Measurements from ENCODE around the gene PTPRA.

Gene PTPRA

DNA sequence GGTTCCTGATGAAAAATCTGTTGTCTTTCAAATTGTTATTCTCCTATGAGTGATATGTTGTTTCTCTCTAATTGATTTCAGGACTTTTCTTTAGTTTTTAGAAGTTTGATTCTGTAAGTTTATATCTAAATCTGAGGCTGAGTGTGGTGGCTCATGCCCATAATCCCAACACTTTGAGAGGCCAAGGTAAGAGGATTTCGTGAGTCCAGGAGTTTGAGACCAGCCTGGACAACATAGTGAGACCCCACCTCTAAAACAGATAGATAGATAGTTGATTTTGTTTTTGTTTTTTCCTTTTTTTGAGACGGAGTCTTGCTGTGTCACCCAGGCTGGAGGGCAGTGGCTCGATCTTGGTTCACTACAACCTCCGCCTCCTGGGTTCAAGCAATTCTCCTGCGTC lies 64.6 kb downstream of the PTPRA start:
- DNase-seq = no peak

DNA sequence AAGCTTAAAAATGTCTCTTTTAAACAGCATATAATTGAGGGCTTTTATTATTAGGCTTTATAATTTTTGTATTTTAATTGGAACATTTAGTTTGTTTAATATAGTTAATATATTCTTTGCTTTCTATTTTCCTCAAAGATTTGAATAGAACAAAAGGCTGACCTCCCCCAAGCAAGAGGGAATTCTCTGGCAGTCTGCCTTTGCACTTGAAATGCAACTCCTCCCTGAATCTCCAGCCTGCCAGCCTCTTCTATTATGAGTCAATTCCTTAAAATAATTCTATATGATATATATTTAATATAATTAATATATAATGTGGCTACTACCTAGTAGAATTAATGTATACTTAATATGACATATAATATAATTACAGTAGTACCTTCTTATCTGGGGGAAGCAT lies 69.2 kb downstream of the PTPRA start:
- no peak for DNase-seq

DNA sequence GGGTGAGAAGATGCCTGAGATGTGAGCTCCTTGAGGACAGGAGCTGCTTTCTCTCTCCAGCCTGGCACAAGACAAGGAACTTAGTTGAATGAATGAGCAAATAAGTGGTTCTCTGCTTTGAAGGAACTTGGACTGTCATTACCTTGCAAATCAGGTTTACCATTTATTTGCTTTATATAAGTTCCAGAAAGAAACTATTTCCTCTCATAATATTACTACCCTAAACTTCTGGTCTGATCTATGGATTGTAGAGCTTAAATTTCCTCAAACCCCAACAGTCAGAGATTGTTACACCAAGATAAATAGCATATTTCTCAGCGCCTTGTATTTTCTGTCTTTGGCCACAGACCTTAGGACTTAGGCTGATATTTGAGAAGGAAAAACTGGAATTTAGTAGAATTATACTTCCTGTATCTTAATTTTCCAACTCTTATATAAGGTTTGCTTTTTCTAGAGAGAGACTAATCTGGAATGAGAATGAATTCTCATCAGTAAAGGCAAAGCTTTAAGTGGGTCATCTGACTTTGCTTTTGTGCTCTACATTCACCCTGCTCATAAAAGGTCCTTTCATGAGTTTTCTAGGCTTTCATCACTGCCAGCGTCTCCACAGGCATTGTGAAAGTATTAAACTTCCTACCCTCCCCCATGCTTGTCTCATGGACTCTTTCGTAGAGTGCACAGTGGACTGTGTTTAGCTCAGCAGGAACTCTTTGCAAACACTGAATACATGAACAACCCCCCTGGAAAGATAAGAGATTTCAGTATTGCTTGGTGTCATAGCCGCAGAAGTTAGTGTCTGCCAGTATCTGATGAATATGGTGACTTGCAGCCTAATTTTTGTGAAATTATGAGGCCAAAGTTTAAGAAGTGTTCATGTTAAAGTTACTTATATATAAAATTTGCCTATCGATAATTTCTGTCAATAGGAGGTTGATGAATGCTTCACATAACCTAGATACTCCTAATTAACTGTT lies 74.0 kb downstream of the PTPRA start:
- no peak for DNase-seq

DNA sequence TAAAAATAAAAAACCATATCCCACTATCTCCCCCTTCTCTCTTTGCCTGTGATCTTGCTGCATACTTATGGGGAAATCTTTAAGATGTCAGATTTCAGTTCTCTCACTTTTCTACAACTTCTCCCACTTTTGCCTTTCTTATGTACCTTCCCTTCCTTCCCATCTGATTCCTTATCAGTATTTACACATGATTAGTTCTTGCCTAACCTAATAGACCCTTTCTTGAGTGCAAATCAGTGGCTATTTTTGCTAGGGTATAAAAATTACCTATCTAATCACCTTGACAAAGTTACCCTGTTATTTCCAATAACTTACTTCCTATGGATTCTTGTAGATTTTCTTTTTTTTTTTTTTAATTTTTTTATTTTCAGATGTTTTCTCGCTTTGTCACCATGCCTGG lies 75.7 kb downstream of the PTPRA start:
- no peak for DNase-seq

DNA sequence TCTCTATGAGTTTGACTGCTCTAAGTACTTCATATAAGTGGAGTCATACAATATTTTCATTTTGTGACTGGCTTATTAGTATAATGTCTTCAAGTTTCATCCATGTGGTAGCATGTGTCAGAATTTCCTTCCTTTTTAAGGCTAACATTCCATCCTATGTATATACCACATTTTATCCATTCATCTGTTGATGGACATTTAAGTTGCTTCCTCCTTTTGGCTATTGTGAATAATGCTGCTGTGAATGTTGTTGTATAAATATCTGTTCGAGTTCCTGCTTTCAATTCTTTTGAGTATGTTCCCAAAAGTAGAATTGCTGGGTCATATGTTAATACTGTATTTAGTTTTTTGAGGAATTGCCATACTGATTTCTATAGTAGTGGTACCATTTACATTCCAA lies 79.5 kb downstream of the PTPRA start:
- DNase-seq = no peak

DNA sequence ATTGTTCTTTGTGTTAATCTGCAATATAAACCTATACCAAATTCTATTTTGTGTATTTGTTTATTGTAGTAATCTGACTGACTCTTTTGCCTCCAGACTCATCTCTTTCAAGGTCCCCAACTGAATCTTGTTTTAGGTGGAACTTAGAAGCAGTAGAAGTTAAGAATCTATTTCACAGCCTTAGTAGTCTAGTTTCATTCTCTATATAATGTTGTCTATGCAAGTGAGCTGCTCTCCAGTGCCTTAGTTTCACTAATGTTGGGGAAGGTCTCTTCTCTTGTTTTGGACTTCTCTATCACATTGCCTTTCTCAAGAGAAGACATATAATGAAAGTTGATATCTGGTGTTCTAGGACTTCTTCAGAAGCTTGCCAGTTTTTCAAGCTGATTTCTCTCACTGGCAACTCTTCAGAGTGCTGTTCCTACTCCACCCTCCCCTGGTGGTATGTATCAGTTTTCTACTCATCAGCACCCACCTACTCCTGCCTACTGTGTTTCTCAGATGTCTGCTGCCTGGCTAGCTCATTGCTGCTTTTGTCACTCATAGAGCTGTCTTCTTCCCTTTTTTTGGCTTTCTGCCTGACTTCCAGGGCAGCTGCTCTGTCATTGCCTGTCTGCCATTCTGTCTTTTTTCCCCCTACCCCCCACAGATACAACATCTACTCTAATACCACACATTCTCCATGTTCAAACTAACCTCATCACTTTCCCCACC lies 82.1 kb downstream of the PTPRA start:
- DNase-seq = no peak

DNA sequence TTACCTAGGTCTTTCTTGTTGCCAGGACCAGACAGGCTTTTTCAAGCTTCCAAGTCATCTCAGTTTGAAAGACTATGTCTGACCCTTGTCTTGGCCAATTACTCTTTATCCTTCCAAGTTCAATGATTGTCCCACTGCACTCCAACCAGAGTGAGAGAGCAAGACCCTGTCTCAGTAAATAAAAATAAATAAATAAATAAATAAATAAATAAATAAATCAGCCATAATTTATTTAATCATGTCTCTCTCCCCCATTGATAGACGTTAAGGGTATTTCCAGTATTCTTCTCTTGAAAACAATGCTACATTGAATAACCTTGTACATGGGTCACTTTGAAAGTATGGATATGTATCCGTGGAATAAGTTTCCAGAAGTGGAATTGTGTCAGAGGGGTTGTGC lies 83.2 kb downstream of the PTPRA start:
- DNase-seq = no peak

DNA sequence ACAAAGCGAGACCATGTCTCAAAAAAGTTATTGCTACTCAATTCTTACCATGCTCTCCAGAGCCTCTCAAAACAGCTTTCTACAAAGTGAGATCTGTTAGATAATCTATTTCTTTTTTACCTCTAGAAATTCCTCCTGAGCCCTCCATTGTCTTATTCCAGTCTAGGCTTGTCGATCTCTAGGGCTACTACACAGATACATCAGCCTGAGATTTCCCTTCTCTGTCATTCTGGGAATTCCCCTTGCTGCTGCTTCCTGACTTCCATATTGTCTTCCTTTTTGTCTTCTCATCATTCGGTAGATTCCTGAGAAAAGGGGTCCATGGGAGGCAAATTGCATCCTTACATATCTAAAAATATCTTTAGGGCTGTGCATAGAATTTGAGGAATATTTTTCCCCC lies 94.6 kb downstream of the PTPRA start:
- DNase-seq = no peak

DNA sequence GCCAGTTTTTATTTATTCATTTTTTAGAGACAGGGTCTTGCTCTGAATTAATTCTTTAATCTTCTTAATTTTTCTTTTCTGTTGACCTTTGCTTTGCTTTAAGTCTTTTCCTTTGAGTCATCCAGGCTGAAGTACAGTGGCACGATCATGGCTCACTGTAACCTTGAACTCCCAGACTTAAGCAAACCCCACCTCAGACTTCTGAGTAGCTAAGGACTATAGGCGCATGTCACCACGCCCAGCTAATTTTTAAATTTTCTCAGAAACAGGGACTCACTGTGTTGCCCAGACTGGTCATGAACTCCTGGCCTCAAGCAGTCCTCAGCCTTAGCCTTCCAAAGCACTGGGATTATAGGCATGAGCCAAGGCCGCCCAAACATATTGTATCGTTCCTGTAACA lies 98.8 kb downstream of the PTPRA start:
- DNase-seq = no peak

DNA sequence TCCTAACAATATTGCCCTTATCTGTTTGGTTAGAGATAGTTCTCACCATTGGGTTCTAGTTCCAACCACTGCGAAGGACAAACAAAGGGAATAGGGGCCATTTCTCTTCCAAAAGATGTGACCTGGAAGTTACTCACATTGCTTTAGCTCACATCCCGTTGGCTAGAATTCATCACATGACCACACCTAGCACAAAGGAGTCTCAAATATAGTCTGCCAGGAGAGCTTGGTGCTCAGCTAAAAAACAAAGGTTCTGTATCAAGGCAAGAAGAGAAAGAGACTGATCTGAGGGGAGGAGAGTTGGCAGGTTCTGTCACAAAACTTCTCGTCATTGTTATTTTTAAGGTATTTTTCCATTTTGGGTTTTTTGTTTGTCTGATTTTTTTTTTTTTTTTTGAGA lies 100.3 kb downstream of the PTPRA start:
- DNase-seq = no peak

DNA sequence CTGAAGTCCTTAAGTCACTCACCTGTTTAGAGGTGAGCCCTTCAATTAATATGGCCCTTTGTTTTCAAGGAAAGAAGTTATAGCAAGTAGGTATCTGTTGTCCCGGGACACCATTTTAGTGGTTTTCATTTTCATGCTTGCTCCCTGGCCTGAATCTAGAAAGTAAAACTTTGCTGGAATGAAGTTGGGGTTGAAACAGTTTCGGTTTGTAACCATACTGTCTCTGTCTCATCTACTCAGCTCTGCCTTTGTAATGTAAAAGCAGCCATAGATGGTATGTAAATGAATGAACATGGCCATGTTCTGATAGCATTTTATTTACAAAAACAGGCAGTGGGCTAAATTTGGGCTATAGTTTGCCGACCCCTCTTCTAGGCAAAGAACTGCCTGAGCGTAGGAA lies 105.2 kb downstream of the PTPRA start:
- no peak for DNase-seq

DNA sequence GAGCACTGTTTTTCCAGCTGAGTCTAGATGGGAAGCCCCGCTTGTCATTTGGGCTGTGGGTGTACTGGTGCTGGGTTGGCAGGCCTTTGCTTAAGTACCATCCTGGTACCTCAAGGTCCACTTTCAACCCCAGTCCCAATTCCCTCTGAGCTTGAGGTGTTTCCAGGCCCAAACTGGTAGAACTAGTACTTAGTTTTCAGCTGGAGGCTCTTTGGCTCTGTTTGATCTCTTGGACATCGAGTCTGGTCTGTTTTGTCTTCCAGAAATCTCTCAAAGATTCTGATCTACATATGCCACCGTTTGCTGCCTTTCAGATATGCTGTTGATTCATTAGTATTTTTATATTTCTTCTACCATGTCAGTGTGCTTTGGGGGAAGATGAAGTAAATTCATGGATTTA lies 108.4 kb downstream of the PTPRA start:
- DNase-seq = no peak

DNA sequence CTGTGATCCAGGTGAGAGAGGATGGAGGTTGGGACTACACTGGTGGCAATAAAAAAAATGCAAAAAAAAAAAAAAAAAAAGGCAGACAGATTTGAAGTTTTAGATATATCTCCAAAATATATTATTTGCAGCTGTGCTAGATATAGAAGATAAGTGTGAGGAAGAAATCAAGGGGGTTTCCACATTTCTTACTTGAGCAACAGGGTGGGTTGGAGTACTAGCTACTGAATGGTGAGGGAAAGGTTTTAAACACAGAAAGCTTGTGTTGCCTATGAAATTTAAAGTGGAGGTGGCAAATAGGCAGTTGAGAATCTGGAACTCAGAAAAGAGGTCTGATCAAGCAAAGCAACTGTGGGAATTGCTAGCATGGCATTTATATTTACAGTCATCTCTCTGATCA lies 110.2 kb downstream of the PTPRA start:
- no peak for DNase-seq

DNA sequence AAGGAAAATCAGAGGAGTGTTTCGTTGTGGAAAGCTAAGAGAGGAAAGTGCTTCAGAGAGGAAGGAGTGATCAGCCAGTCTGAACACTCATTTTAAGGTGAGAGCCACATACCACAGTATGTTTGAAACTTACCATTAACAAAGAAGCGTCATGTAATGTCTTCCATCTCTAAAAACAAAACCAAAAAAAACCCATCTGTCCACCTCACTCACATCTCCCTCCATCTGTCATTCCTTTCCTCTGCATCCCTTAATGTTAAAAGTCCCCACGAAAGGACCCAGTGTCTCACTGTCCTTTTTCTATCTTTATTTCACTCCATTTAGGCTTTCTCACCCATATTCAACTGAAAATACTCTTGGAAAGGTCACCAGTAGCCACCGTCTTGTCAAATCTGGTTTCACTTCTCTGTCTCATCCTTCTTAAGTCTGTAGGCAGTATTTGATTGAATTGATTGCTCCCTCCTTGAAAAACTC lies 110.8 kb downstream of the PTPRA start:
- no peak for DNase-seq

DNA sequence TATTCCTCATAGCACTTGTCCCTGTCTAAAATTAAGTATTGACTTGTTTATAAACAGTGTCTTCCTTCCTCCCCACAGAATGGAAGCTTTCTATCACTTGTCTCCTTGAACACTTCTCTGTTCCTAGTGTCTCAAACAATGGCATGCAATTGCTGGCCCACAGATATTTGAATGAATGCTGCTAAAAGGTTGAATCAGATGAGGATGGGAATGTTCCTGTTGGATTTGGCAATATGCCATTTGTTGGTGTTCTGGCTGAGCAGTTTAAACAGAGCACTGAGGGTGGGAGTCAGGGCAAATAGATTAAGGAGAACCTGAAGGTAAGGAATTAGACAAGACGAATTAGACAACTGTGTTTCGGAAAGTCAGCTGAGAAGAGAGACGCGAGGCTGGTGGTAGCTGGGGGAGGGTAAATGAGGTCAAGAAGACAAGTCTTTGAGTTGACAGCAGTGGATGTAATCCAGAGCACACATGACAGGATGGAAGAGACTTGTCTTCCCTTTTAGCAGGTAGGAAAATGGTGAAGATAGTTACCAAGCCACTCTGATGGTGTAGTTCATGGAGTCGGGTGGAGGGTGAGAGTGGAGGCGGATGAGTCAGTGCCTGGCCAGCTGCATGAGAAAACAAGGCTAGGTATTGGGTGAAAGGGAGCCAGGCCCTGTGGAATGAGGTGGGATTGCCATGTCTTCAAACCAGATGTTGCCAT lies 111.8 kb downstream of the PTPRA start:
- no peak for DNase-seq

DNA sequence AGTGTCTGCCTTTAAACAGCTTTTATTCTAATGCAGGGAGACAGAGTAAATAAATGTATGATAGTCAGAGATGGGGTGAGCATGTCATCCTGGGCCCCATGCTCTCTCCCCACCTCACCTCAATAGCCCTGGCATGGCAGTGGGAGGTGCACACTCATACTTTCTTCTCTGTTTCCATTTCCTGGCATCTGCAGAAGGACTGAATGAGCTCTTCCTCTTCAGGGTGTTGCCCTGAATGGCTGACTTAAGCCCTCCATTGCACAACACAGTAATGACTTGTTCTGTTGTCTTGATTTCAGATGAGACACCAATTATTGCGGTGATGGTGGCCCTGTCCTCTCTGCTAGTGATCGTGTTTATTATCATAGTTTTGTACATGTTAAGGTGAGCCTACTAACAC lies 113.2 kb downstream of the PTPRA start:
- no peak for DNase-seq

DNA sequence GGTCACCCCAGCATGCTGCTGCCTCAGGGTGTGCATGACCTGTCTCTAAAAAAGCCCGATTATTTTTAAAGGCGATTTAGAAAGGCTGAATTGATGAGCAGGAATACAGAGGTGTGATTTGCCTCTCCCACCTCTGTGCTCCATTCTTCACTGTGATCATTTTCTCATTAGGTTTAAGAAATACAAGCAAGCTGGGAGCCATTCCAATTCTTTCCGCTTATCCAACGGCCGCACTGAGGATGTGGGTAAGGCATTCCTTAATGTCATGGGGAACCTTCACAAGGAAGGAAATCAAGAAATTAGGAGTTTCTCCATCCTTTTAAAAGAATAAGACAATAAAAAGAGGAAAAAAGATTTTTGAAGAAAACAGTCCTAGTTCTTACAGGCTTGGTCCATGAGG lies 114.6 kb downstream of the PTPRA start:
- DNase-seq = no peak

DNA sequence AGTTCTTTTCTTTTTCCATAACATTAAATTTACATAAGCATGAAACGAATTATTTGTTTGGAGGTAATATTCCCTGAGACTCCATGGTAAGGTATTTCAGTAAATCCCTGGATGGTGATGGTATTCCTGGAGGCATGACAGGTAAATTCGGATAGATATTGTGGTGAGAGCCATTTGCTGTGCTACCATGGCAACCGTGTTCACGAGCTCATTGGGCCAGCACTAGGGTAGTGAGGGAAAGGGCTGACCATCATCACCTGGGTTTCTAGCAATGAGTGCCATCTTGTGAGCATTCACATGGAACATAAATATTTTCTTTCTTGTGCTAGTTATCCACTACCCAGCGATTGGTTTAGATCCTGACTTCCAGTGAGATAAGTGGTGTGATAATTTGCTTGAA lies 118.3 kb downstream of the PTPRA start:
- no peak for DNase-seq

DNA sequence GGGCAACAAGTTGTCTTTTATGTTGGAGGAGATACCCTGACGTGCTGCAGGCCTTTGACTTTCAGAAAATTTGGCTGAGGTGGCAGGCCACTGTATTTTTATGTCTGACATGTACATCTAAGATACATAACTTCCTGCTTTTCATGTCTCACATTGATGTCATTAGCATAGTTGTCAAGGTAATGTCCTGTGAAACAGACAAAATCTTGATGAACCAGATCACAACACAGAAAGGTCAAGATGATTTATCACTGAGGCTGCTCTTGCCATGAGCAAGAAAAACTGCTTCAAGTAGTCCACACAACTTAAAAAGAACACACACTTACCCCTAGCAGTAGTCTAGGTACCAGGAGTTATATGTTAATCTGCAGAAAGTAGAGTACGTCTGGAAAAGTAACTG lies 120.0 kb downstream of the PTPRA start:
- DNase-seq = no peak

DNA sequence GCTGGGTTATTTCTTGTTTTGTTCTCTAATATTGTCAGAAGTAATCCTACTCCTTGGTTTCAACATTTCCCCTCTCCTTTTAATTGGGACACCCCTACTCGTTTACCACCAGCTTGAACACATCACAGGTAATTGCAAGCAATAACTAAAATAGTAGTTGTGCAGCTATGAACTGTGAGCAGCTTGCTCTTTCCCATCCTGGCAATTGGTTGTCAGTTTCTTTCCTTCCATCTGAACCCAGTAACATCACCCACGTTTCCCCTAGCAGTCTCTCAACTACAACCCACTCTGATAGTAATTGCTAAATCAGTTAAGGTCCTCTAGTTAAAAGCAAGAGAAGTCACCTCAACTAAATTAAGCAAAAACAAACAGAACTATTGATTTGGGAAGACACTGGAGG lies 122.5 kb downstream of the PTPRA start:
- no peak for DNase-seq

DNA sequence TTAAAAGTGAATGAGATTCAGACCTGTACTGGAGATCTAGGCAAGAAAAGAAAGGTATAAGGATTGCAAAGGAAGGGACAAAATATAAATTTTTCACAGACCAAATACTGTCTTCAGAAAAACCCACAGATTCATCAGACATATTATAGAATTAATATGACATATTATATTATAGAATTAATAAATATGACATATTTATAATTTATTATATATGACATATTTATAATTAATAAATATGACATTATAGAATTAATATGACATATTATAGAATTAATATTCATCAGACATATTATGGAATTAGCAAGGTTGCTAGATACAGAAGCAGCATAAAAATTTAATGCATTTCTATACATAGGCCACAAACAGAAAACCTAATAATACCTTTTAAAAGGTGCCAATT lies 125.4 kb downstream of the PTPRA start:
- DNase-seq = no peak

DNA sequence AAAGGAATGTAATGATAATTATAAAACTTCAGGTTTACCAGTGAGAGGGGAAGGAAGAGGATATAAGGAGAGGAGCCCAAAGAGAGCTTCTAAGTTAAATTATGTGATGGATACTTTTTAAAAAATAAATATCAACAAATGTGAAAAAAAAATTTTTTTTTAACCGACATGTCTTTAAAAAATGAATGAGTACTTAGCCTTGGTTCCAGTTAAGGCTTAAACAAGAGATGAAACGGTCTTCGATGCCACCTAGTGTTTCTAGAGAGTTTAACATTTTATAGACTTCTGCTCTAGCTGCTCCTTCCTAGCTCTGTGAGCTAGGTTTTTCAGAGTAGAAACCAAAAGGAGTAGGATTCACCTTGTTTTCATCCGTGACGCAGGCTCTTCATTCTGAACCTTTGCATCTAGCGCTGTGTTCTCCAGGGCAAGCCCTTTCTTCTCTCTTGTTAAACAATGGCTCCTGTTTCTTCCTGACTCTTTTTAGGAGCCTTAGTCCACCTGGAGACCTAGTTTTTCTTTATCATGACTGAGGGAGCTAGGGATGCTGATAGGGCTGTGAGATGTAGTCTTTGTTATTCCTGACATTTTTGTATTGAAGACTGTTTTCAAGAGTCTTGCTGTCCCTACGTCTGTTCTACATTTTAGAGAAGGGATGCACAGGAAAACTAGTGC lies 127.7 kb downstream of the PTPRA start:
- no peak for DNase-seq

DNA sequence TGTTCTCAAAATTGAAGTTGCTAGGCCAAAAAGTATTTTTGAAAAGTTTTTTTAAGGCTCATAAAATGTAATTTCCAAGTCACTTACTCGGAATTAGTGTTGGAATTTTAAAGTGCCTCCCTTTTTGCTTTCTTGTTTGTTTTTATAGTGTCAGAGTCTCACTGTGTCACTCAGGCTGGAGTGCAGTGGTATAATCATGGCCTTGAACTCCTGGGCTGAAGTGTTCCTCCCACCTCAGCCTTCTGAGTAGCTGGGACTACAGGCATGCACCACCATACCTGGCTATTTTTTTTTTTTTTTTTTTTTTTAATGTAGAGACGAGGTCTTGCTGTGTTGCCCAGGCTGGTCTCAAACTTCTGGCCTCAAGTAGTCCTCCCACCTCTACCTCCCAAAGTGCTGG lies 130.1 kb downstream of the PTPRA start:
- no peak for DNase-seq
